GM12878 (cell line): ENCODE data around the gene GARNL3. TPM values are rescaled to one million over a fixed set of nuclear protein-coding genes. Genes with fewer than 3 reads are reported as not detected.

ENCODE experiments used
- ATAC-seq: fragments of 200-7000 bp; cut with Tn5 transposase; 3 replicates; pipeline ENCODE4 v1.9.1; 2020; ENCODE audit warnings: mild to moderate bottlenecking, moderate library complexity
- BruUV-seq: library from RNA; stranded (reverse); fragments of 400-500 nt; replicated peaks from 2 replicates; lab custom pipeline; 2021; lab: Mats Ljungman, UMichigan
- CTCF ChIA-PET: fragments of 300-600 bp; sonication (Branson Sonifier 250); formaldehyde crosslinking; extraction: SDS; loops from one replicate; lab custom pipeline; 2021; ENCODE audit warnings: inconsistent platforms; lab: Yijun Ruan, JAX
- POLR2A ChIA-PET: fragments of 350-600 bp; formaldehyde crosslinking; extraction: SDS; loops from one replicate; lab custom pipeline; 2021; ENCODE audit warnings: inconsistent platforms; lab: Charles Lee
- RAD21 ChIA-PET: fragments of 300-600 bp; sonication (Branson Sonifier 250); formaldehyde crosslinking; loops from one replicate; lab custom pipeline; 2023; ENCODE audit warnings: antibody characterized with exemption; ENCODE audit not compliant: unreplicated experiment; lab: Charles Lee
- SMC1A ChIA-PET: fragments of 300-600 bp; sonication (Branson Sonifier 250); formaldehyde crosslinking; loops from one replicate; lab custom pipeline; 2023; ENCODE audit not compliant: unreplicated experiment, uncharacterized antibody; lab: Charles Lee
- DNase-seq: peaks from one replicate; pipeline ENCODE4 v3.0.0-alpha.2; 2011; ENCODE audit warnings: low read depth, low spot score
- FAIRE-seq: peaks from 3 replicates; lab custom pipeline; 2011; peaks lifted over from hg19 to GRCh38; lab: Jason Lieb, UNC
- H2AFZ ChIP-seq: 2 replicates; pipeline ENCODE4 v1.6.0; 2011; ENCODE audit warnings: low read depth, low read length, control low read depth; ENCODE audit not compliant: control insufficient read depth
- H3K27ac ChIP-seq: 2 replicates; pipeline ENCODE4 v1.5.1; 2011; ENCODE audit warnings: control low read depth; ENCODE audit not compliant: control insufficient read depth, insufficient read depth
- H3K27me3 ChIP-seq, 2 experiments: replicated peaks in 1 of 2; 2 replicates each; pipeline versions ENCODE4 v1.6.0 to v1.6.1; 2011; ENCODE audit warnings: low read length in 1 of 2; ENCODE audit not compliant: control insufficient read depth in 2 of 2, insufficient read depth in 2 of 2
- H3K36me3 ChIP-seq, 2 experiments: 2 replicates each; pipeline ENCODE4 v1.5.1; 2011; ENCODE audit warnings: low read length in 1 of 2; ENCODE audit not compliant: control insufficient read depth in 2 of 2, insufficient read depth in 2 of 2
- H3K4me1 ChIP-seq: 2 replicates; pipeline ENCODE4 v1.6.1; 2011; ENCODE audit warnings: mild to moderate bottlenecking, low read length, moderate library complexity, mixed read lengths; ENCODE audit not compliant: control insufficient read depth, insufficient read depth
- H3K4me2 ChIP-seq: 2 replicates; pipeline ENCODE4 v1.6.0; 2011; ENCODE audit warnings: control low read depth; ENCODE audit not compliant: control insufficient read depth, insufficient read depth
- H3K4me3 ChIP-seq: fragments of 200-600 bp; sonication (generic); 2 replicates; pipeline ENCODE4 v1.5.1; 2016
- H3K79me2 ChIP-seq: 2 replicates; pipeline ENCODE4 v1.6.0; 2011; ENCODE audit warnings: low read length; ENCODE audit not compliant: control insufficient read depth, insufficient read depth
- H3K9ac ChIP-seq: 2 replicates; pipeline ENCODE4 v1.8.0; 2011; ENCODE audit warnings: low read length, control low read depth, mixed read lengths; ENCODE audit not compliant: control insufficient read depth, insufficient read depth
- H3K9me3 ChIP-seq: replicated peaks from 3 replicates; pipeline ENCODE4 v1.5.1; 2011; ENCODE audit warnings: mild to moderate bottlenecking, low read length; ENCODE audit not compliant: control insufficient read depth, insufficient read depth
- H4K20me1 ChIP-seq: 2 replicates; pipeline ENCODE4 v1.6.0; 2011; ENCODE audit not compliant: control insufficient read depth, insufficient read depth
- EED ChIP-seq: sonication (generic); IDR thresholded peaks from 2 replicates; pipeline ENCODE4 v1.6.1; 2016; ENCODE audit warnings: antibody characterized with exemption, low read depth
- FOS ChIP-seq: IDR thresholded peaks from 3 replicates; pipeline ENCODE4 v1.6.1; 2011; ENCODE audit warnings: borderline replicate concordance; ENCODE audit not compliant: insufficient read length; ENCODE audit errors: extremely low read depth
- IRF3 ChIP-seq: fragments of 450-650 bp; IDR thresholded peaks from 2 replicates; pipeline ENCODE4 v1.6.1; 2014; ENCODE audit warnings: mild to moderate bottlenecking
- MEF2B ChIP-seq: fragments of 450-650 bp; IDR thresholded peaks from 2 replicates; pipeline ENCODE4 v1.6.1; 2018; ENCODE audit warnings: mild to moderate bottlenecking, moderate library complexity; ENCODE audit not compliant: partially characterized antibody, poor library complexity, severe bottlenecking
- NR2C2 ChIP-seq: IDR thresholded peaks from 2 replicates; pipeline ENCODE4 v1.6.1; 2011; ENCODE audit warnings: borderline replicate concordance, low read depth; ENCODE audit not compliant: control insufficient read depth, insufficient read length
- PAX5 ChIP-seq: IDR thresholded peaks from 2 replicates; pipeline ENCODE4 v1.6.1; 2011; ENCODE audit warnings: low read depth, low read length, borderline replicate concordance
- POU2F2 ChIP-seq: IDR thresholded peaks from 3 replicates; pipeline ENCODE4 v1.6.1; 2011; ENCODE audit warnings: low read depth, mild to moderate bottlenecking, low read length, borderline replicate concordance
- RAD21 ChIP-seq: IDR thresholded peaks from 2 replicates; pipeline ENCODE4 v1.6.1; 2011; ENCODE audit warnings: mild to moderate bottlenecking, low read depth, low read length, moderate library complexity; ENCODE audit not compliant: insufficient read depth
- RELA ChIP-seq: fragments of 450-650 bp; IDR thresholded peaks from 2 replicates; pipeline ENCODE4 v1.8.0; 2014; ENCODE audit warnings: borderline replicate concordance; ENCODE audit not compliant: partially characterized antibody
- SMAD1 ChIP-seq: fragments of 450-650 bp; IDR thresholded peaks from 2 replicates; pipeline ENCODE4 v1.6.1; 2018; ENCODE audit warnings: mild to moderate bottlenecking, low read depth; ENCODE audit not compliant: partially characterized antibody
- SPI1 ChIP-seq: IDR thresholded peaks from 2 replicates; pipeline ENCODE4 v1.6.1; 2011; ENCODE audit warnings: low read depth, mild to moderate bottlenecking, low read length, moderate library complexity, borderline replicate concordance; ENCODE audit not compliant: insufficient read depth
- STAT3 ChIP-seq: IDR thresholded peaks from 2 replicates; pipeline ENCODE4 v1.6.1; 2011; ENCODE audit warnings: low read depth, low read length, improper control_type of control experiment
- TARDBP ChIP-seq: IDR thresholded peaks from 2 replicates; pipeline ENCODE4 v1.6.1; 2016; ENCODE audit warnings: borderline replicate concordance
- WGBS: methylation state at CpG from one replicate; pipeline ENCODE4 v1.1.6; 2016; ENCODE audit warnings: low lambda C conversion rate; ENCODE audit not compliant: insufficient replicate concordance, insufficient coverage; ENCODE audit errors: missing lambda C conversion rate; 5-methylcytosine and 5-hydroxymethylcytosine counted together
- in situ Hi-C: fragments of 300-500 bp; cut with MboI; formaldehyde crosslinking; loops from 9 replicates; pipeline ENCODE4 v1.14.3; 2018; ENCODE audit warnings: mixed read lengths
- intact Hi-C: fragments of 100-400 bp; cut with micrococcal nuclease; formaldehyde crosslinking; loops from one replicate; pipeline ENCODE4 v1.14.2; 2022; ENCODE audit not compliant: unreplicated experiment
- polyA plus RNA-seq, 11 experiments: library from polyadenylated mRNA; depleted of rRNA in 4 of 11; unstranded in 6 of 11; stranded (reverse) in 5 of 11; fragments of >200 nt; fragmentation: Nextera tagmentation in 4 of 11; fragmentation: Illumina TruSeq in 1 of 11; extraction: Ambion mirVana in 4 of 11; extraction: Trizol in 1 of 11; gene quantifications; 1 replicate in 1 of 11; 2 replicates in 10 of 11; pipeline versions ENCODE4 v1.2.1 to v1.2.3, GENCODE V29; 2011 to 2016; ENCODE audit warnings: inconsistent platforms in 2 of 11, missing spikeins in 2 of 11, low read depth in 1 of 11
- total RNA-seq, 4 experiments: library from RNA; depleted of rRNA in 3 of 4; stranded (reverse); fragments of >200 nt in 3 of 4; fragmentation: Illumina TruSeq in 1 of 4; extraction: Trizol in 1 of 4; gene quantifications; 2 replicates each; pipeline versions ENCODE4 v1.2.1 to v1.2.3, GENCODE V29; 2013 to 2021
- TF ChIP-seq, protein P1 (sequence below): fragments of 450-650 bp; IDR thresholded peaks from 2 replicates; pipeline ENCODE4 v1.6.1; 2017; ENCODE audit warnings: mild to moderate bottlenecking, low read depth, inconsistent platforms; ENCODE audit not compliant: poor library complexity, severe bottlenecking

The GARNL3 gene
- total and polyA plus RNA-seq, 10 of the 15 experiments (the other 5 are each of a cell fraction or from before 2014, with no cell fraction given), result 0.89 to 13.2 (median 6.3) TPM

GRCh38 chr9:127370672-127371648 is 106.4 kb downstream of the GARNL3 start (continued):
- TF ChIP-seq RELA (no peak), MEF2B (no peak), NR2C2 (no peak), RAD21 (no peak), IRF3 (no peak), SMAD1 (no peak), POU2F2 (no peak), STAT3 (no peak), SPI1 (no peak), EED (no peak), FOS (no peak)

DNA sequence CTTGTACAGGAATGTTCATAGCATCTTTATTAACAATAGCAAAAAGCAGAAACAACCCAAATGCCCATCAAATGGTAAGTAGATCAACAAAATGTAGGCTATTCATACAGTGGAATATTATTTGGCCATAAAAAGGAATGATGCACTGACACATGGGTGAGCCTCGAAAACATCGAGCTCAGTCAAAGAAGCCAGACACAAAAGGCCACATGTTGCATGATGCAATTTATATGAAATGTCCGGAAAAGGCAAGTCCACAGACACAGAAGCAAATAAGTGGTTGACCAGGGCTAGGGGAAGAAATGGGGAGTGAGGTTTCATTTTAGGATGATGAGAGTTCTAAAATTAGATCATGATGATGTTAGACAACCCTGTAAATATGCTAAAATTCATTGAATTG is 115.9 kb downstream of the GARNL3 start:
- no peak overlapping the region for H3K4me2 ChIP-seq
- no peak for FAIRE-seq
- H2AFZ ChIP-seq, result no peak overlapping the region
- H3K9me3 ChIP-seq, result peaks cover 1% of the 10 kb centered on the region; the same call in 2 of the 3 replicates
- intact Hi-C loops, result no loop called here
- H4K20me1 ChIP-seq, result no peaks in the 10 kb centered on the region
- no peak for DNase-seq
- ATAC-seq, result no peak
- no peak overlapping the region for H3K27ac ChIP-seq
- H3K27me3 ChIP-seq, result no peaks in the 10 kb centered on the region
- in situ Hi-C loops, result no loop called here
- ChIA-PET RAD21 (no interaction called here), SMC1A (interaction anchor here (1.2 kb wide), 1 partner anchor 12 kb away, joined by 3 read pairs; no protein-coding TSS in a partner anchor), CTCF (interaction anchor here (0.6 kb wide), 1 partner anchor 13 kb away, joined by 3 read pairs; no protein-coding TSS in a partner anchor), POLR2A (interaction anchor here (1.3 kb wide), 1 partner anchor 16 kb away, joined by 3 read pairs; the partner anchor contains the start of gene SLC2A8)
- TF ChIP-seq TARDBP (no peak), PAX5 (no peak)
- TF ChIP-seq, protein P1, sequence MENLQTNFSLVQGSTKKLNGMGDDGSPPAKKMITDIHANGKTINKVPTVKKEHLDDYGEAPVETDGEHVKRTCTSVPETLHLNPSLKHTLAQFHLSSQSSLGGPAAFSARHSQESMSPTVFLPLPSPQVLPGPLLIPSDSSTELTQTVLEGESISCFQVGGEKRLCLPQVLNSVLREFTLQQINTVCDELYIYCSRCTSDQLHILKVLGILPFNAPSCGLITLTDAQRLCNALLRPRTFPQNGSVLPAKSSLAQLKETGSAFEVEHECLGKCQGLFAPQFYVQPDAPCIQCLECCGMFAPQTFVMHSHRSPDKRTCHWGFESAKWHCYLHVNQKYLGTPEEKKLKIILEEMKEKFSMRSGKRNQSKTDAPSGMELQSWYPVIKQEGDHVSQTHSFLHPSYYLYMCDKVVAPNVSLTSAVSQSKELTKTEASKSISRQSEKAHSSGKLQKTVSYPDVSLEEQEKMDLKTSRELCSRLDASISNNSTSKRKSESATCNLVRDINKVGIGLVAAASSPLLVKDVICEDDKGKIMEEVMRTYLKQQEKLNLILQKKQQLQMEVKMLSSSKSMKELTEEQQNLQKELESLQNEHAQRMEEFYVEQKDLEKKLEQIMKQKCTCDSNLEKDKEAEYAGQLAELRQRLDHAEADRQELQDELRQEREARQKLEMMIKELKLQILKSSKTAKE, result no peak
- no peak overlapping the region for H3K4me3 ChIP-seq
- H3K36me3 ChIP-seq, result no peaks in the 10 kb centered on the region
- H3K79me2 ChIP-seq, result no peaks in the 10 kb centered on the region
- no peak overlapping the region for H3K9ac ChIP-seq
- 96% methylated on average over 3 of the region's 3 CpGs for whole genome bisulfite sequencing
- no peaks in the 10 kb centered on the region for H3K4me1 ChIP-seq
- no TSS peak for BruUV-seq
